ENCODE results near the gene KLF13. TPM values are rescaled to one million over a fixed set of nuclear protein-coding genes. Genes with fewer than 3 reads are reported as not detected.

The KLF13 gene
- total and polyA plus RNA-seq, 2 experiments from 2014 or later: 15.1 to 35.7 TPM

DNA sequence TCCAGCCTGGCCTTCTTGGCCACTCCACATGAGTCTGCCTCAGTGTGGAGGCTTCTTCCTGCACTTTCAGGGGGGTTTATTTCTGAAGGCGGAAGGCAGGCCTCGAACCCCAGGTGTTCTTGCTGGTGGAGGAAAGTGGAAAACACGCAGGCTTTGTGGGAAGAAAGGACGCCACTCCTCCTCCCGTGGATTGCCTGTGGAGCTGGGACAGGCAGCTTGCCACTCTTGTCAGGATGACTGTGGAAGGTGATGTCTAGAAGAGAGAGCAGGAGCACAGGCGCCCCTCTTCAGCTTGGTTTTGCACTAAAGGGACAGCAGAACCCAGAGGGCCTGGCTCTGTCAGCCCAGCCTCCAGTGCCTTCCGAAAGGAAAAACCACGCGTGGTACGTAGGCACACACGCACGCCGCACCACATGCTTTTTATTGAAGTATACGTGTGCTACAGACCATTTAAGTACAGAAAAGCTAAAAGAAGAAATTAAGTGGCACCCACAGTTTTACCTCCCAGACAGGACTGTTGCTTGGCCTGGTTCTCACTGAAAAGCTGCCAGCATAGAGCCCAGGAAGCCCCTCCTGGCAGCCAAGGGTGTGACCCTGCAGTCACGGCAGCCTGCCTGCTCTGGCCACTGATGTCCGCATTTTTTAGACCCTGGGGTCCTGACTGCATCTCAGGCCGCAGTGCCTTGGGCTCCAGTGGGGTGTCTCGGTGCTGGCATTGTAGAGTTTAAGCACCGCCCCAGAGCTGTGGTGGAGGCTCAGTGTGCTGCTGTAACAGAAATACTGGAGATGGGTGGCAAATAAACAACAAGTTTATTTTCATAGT, 21.6 kb downstream of the KLF13 start:
- H3K4me1 ChIP-seq (ENCODE audit: low read depth): peaks cover 28% of the 10 kb centered on the region
- no peaks in the 10 kb centered on the region for H3K36me3 ChIP-seq
- no peak overlapping the region for H3K27ac ChIP-seq
- H3K4me3 ChIP-seq: no peak overlapping the region
- no peak for DNase-seq (ENCODE audit: low read depth in 1 of 2, low spot score in 1 of 2)
- no peaks in the 10 kb centered on the region for H3K9me3 ChIP-seq (ENCODE audit: low read depth)
- TF ChIP-seq CTCF (IDR thresholded peaks at IDR 0.05; ENCODE audit: low read depth, low read length): no peak
- no peaks in the 10 kb centered on the region for H3K27me3 ChIP-seq

GRCh38 chr15:31349233-31350141, 22.9 kb downstream of the KLF13 start:
- no peak for DNase-seq (ENCODE audit: low read depth in 1 of 2, low spot score in 1 of 2)
- Histone ChIP-seq H3K9me3 (ENCODE audit: low read depth) (no peaks in the 10 kb centered on the region), H3K4me1 (ENCODE audit: low read depth) (peaks cover 37% of the 10 kb centered on the region), H3K4me3 (no peak overlapping the region), H3K36me3 (no peaks in the 10 kb centered on the region), H3K27ac (no peak overlapping the region), H3K27me3 (no peaks in the 10 kb centered on the region)
- no peak for TF ChIP-seq CTCF (IDR thresholded peaks at IDR 0.05; ENCODE audit: low read depth, low read length)

- no peak overlapping the region for H3K4me3 ChIP-seq
- H3K4me1 ChIP-seq (ENCODE audit: low read depth): peaks cover 38% of the 10 kb centered on the region
- no peaks in the 10 kb centered on the region for H3K9me3 ChIP-seq (ENCODE audit: low read depth)
- no peak for DNase-seq (ENCODE audit: low read depth in 1 of 2, low spot score in 1 of 2)
- H3K27me3 ChIP-seq: no peaks in the 10 kb centered on the region
- no peak for TF ChIP-seq CTCF (IDR thresholded peaks at IDR 0.05; ENCODE audit: low read depth, low read length)
- no peaks in the 10 kb centered on the region for H3K36me3 ChIP-seq
- no peak overlapping the region for H3K27ac ChIP-seq
Measured at GRCh38 chr15:31350771-31351170, 24.1 kb downstream of the KLF13 start.

DNA sequence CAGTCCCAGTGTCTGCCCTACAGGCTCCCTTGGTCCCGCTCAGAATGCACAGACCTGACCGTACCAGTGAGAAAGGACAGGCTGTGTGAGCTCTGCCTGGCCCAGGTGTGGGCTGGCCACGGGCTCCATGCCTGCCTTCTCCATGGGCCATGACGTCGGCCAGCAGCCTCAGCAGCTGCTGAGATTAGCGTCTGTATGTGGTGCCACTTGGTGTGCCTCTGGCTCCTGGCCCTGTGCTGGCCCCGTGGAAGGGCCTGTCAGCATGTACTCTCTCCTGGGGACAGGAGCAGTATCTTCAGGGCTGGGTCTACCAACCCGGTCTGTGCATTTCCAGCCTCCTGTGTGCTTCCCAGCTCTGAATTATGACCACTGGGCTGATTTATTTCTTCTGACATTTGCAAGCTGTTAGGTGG, 25.7 kb downstream of the KLF13 start:
- Histone ChIP-seq H3K27me3 (no peaks in the 10 kb centered on the region), H3K27ac (peak overlapping the region; percentile 91), H3K36me3 (no peaks in the 10 kb centered on the region), H3K4me3 (no peak overlapping the region), H3K9me3 (ENCODE audit: low read depth) (no peaks in the 10 kb centered on the region), H3K4me1 (ENCODE audit: low read depth) (peaks cover 51% of the 10 kb centered on the region)
- no peak for TF ChIP-seq CTCF (IDR thresholded peaks at IDR 0.05; ENCODE audit: low read depth, low read length)
- peak; percentile 23 to 37 for DNase-seq (ENCODE audit: low read depth in 1 of 2, low spot score in 1 of 2)

DNA sequence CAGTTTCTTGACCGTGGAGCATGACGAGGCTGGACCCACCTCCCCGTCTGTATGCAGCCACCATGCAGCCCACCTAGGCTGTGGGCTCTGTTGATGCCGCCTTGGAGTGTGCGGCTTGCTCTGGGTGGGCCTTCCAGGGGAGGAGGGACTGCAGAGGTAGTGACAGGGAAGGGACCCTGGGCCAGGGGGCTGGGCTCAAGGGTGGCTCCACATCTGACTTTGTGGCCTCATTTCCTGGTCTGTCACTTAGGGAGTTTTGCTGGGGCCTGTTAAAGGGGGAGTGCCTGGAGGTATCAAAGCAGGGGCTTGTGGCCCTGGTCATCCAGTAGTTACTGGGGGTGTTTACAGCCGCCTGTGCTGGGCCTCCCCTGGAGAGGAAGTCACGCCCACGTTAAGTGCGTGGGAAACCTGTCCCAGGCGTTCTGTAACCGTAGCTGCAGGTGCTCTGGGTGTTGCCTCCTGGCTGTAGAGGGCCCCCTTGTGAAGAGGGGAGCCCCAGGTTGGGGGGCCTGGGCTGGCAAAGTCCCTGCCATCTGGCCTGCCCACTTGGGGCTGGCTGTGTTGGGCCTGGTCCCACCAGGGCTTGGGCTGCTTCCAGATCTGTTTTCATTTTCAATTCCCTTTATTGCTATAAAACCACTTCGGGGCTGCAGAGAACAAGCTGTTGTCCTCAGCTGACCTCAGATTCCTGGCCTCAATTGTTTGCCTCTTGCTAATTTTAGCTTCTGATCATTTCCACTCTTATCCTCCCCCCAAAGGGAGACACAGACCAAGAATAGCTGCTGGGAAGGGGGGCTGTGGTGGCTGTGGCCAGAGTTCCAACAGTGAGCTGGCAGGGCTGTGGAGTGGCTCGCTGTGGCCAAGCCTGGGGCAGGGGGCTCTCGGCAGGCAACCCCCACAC, 26.5 kb downstream of the KLF13 start:
- Histone ChIP-seq H3K9me3 (ENCODE audit: low read depth) (no peaks in the 10 kb centered on the region), H3K4me3 (peak overlapping the region; percentile 9), H3K27ac (peak overlapping the region; percentile 91)

More for the DNA sequence above, 26.5 kb downstream of the KLF13 start:
- Histone ChIP-seq H3K4me1 (ENCODE audit: low read depth) (peaks cover 57% of the 10 kb centered on the region), H3K36me3 (no peaks in the 10 kb centered on the region), H3K27me3 (no peaks in the 10 kb centered on the region)
- peak; percentile 90 to 93 for DNase-seq (ENCODE audit: low read depth in 1 of 2, low spot score in 1 of 2)
- peak; percentile 3 for TF ChIP-seq CTCF (IDR thresholded peaks at IDR 0.05; ENCODE audit: low read depth, low read length)

Data from cardiac muscle cell (in vitro differentiated cells and primary cell).